Right ventricle myocardium superior (tissue), 1 donor: ENCODE measurements around the gene PCDHA1. TPM values are rescaled to one million over a fixed set of nuclear protein-coding genes. Genes with fewer than 3 reads are reported as not detected.

Source experiments
- total RNA-seq: library from RNA; stranded (reverse); fragmentation: NEBNext Ultra II Directional; extraction: Animal tissue kit (Norgen Biotek cat#: 25700); gene quantifications from one replicate; pipeline ENCODE4 v1.2.1, GENCODE V29; 2021
- donor health status: DM: no; HTN: yes; CAD: no; lungs with severe emphysema.

PCDHA1 gene
- total RNA-seq, 1 donor from 2014 or later = not detected

Other genes with a start within 250 kb of the PCDHA1 start
- 12.0 TPM for gene EIF4EBP3, start 238.5 kb upstream of the PCDHA1 start, total RNA-seq
- gene SRA1, start 228.7 kb upstream of the PCDHA1 start, total RNA-seq = 23.1 TPM
- gene APBB3, start 221.5 kb upstream of the PCDHA1 start, total RNA-seq = 10.2 TPM
- gene SLC35A4, start 221.3 kb upstream of the PCDHA1 start, total RNA-seq = 81.4 TPM
- gene CD14, start 153.0 kb upstream of the PCDHA1 start, total RNA-seq = 37.7 TPM
- gene TMCO6, start 146.7 kb upstream of the PCDHA1 start, total RNA-seq = 4.0 TPM
- gene NDUFA2, start 138.5 kb upstream of the PCDHA1 start, total RNA-seq = 155 TPM
- gene IK, start 138.3 kb upstream of the PCDHA1 start, total RNA-seq = 59.9 TPM
- 11.2 TPM for gene WDR55, start 121.2 kb upstream of the PCDHA1 start, total RNA-seq
- 0.40 TPM for gene DND1, start 112.6 kb upstream of the PCDHA1 start, total RNA-seq
- gene HARS1, start 94.8 kb upstream of the PCDHA1 start, total RNA-seq = 33.4 TPM
- gene HARS2, start 94.7 kb upstream of the PCDHA1 start, total RNA-seq = 25.2 TPM
- gene ZMAT2, start 85.7 kb upstream of the PCDHA1 start, total RNA-seq = 29.6 TPM
- gene PCDHA2, start 8.7 kb downstream of the PCDHA1 start, total RNA-seq = not detected
- not detected for gene PCDHA3, start 14.9 kb downstream of the PCDHA1 start, total RNA-seq
- not detected for gene PCDHA4, start 20.9 kb downstream of the PCDHA1 start, total RNA-seq
- not detected for gene PCDHA5, start 35.5 kb downstream of the PCDHA1 start, total RNA-seq
- gene PCDHA6, start 41.8 kb downstream of the PCDHA1 start, total RNA-seq = not detected
- not detected for gene PCDHA7, start 48.1 kb downstream of the PCDHA1 start, total RNA-seq
- gene PCDHA8, start 55.0 kb downstream of the PCDHA1 start, total RNA-seq = not detected
- gene PCDHA9, start 62.2 kb downstream of the PCDHA1 start, total RNA-seq = not detected
- gene PCDHA10, start 69.8 kb downstream of the PCDHA1 start, total RNA-seq = 0.05 TPM
- gene PCDHA11, start 82.8 kb downstream of the PCDHA1 start, total RNA-seq = not detected
- gene PCDHA12, start 89.2 kb downstream of the PCDHA1 start, total RNA-seq = not detected
- gene PCDHA13, start 96.0 kb downstream of the PCDHA1 start, total RNA-seq = not detected
- 0.13 TPM for gene PCDHAC1, start 140.2 kb downstream of the PCDHA1 start, total RNA-seq
- 0.48 TPM for gene PCDHAC2, start 180.3 kb downstream of the PCDHA1 start, total RNA-seq